Heart right ventricle (tissue), 16 donors: ENCODE results near the gene NFAT5. TPM values are rescaled to one million over a fixed set of nuclear protein-coding genes. Genes with fewer than 3 reads are reported as not detected.
"Not testable (repeated sequence)": the region's sequence is repeated elsewhere in the genome, so short reads cannot be mapped to it uniquely, and the experiment has no call there.

Source experiments
- ATAC-seq, 8 donors: fragments of 200-7000 bp; cut with Tn5 transposase; one replicate each; pipeline ENCODE4 v1.9.1; 2020; ENCODE audit warnings: mild to moderate bottlenecking in 8 of 8, moderate library complexity in 8 of 8, moderate number of reproducible peaks in 1 of 8
- DNase-seq, 2 donors: peaks; one replicate each; pipeline ENCODE4 v3.0.0-alpha.2; 2020
- H3K27ac ChIP-seq, 10 donors: fragments of 200-600 bp; sonication (generic) in 2 of 10; one replicate each; pipeline versions ENCODE4 v1.5.0 to v1.8.0; 2020 to 2022; ENCODE audit warnings: mild to moderate bottlenecking in 3 of 10
- H3K27me3 ChIP-seq, 7 donors: fragments of 200-600 bp; one replicate each; pipeline ENCODE4 v1.8.0; 2021 to 2022; ENCODE audit warnings: mild to moderate bottlenecking in 2 of 7
- H3K36me3 ChIP-seq, 9 donors: fragments of 200-600 bp; sonication (generic) in 1 of 9; one replicate each; pipeline versions ENCODE4 v1.5.0 to v1.8.0; 2020 to 2022; ENCODE audit warnings: mild to moderate bottlenecking in 2 of 9
- H3K4me1 ChIP-seq, 9 donors: fragments of 200-600 bp; sonication (generic) in 1 of 9; one replicate each; pipeline versions ENCODE4 v1.5.0 to v1.8.0; 2020 to 2022; ENCODE audit warnings: mild to moderate bottlenecking in 4 of 9
- H3K4me3 ChIP-seq, 10 donors: fragments of 200-600 bp; sonication (generic) in 2 of 10; one replicate each; pipeline versions ENCODE4 v1.5.0 to v1.8.0; 2020 to 2022; ENCODE audit warnings: mild to moderate bottlenecking in 7 of 10, moderate library complexity in 2 of 10
- H3K9me3 ChIP-seq, 11 donors: fragments of 200-600 bp in 10 of 11; sonication (generic) in 2 of 11; one replicate each; pipeline versions ENCODE4 v1.5.0 to v1.8.0; 2013 to 2022; ENCODE audit warnings: mild to moderate bottlenecking in 2 of 11, control low read depth in 1 of 11, moderate library complexity in 1 of 11
- CTCF ChIP-seq, 9 donors: fragments of 200-600 bp; sonication (generic) in 2 of 9; IDR thresholded peaks; one replicate each; pipeline versions ENCODE4 v1.5.0 to v1.8.0; 2021 to 2022; ENCODE audit warnings: antibody characterized with exemption in 9 of 9, mild to moderate bottlenecking in 5 of 9, moderate library complexity in 1 of 9
- WGBS, 2 donors: extraction: QIAGEN DNeasy Blood & Tissue Kit; methylation state at CpG; one replicate each; pipeline ENCODE4 v1.1.7; 2013; ENCODE audit warnings: inconsistent platforms in 1 of 2; 5-methylcytosine and 5-hydroxymethylcytosine counted together
- intact Hi-C, 10 donors: fragments of 100-400 bp; cut with DNase I; formaldehyde crosslinking; loops; one replicate each; pipeline versions ENCODE4 v1.11.1 to v1.14.2; 2022
- polyA plus RNA-seq, 2 donors: library from polyadenylated mRNA; stranded (reverse); fragments of 200-250 nt; gene quantifications; one replicate each; pipeline ENCODE4 v1.2.3, GENCODE V29; 2013
- total RNA-seq, 10 donors: library from RNA; stranded (reverse); fragmentation: NEBNext Ultra II Directional in 3 of 10; extraction: Animal tissue kit (Norgen Biotek cat#: 25700) in 3 of 10; gene quantifications; one replicate each; pipeline versions ENCODE4 v1.2.1 to v1.2.4, GENCODE V29; 2021 to 2023
- donor health status: Arrhythmogenic right ventricular cardiomyopathy.
- donor health status: ischemic (EF 13 %, LVEDD 7.1; RV severe dilation, severe dysfunction).
- donor health status: healthy with polysubstance abuse.
- donor health status: DM: no; HTN: yes; CAD: no.
- donor health status: DM: no; HTN: no; CAD: no.
- donor health status: ischemic (EF 25% LVEDD 6.9; RV normal size, moderate dysfunction).
- donor health status: ischemic (EF 25% LVEDD 5.7; RV mildly dilated, moderate dysfunction).
- donor health status: healthy.
- donor health status: DM: yes; HTN: yes; CAD: no.
- donor health status: Ischemic cardiomyopathy.
- donor health status: ischemic (EF 35%, LVEDD 5.7; RV mildly dilated, moderate dysfunction).
- donor health status: nonischemic (EF 11% LVEDD 7.7; RV severe dilation, severe dysfunction).
- donor health status: DM: yes; HTN: yes; CAD: no.
- donor health status: PGD.
- donor health status: ischemic (EF 29% LVEDD 5.4; RV normal size, mild dysfunction).
- donor health status: nonischemic (EF 23%, LVEDD 6.1; RV moderate dilation, normal function).

Gene NFAT5
- total and polyA plus RNA-seq, 12 donors, result 1.7 to 23.7 (median 20.8) TPM

- Histone ChIP-seq H3K9me3 (no peaks in the 10 kb centered on the region), H3K4me1 (peaks cover 0 to 14% (median 2%) of the 10 kb centered on the region in 9 donors), H3K4me3 (no peak overlapping the region), H3K27ac (no peak overlapping the region), H3K36me3 (no peaks in the 10 kb centered on the region), H3K27me3 (peaks cover 0 to 3% (median 0%) of the 10 kb centered on the region in 7 donors)
- intact Hi-C loops, result no loop called here
- TF ChIP-seq CTCF (IDR thresholded peaks at IDR 0.05), result no peak
- ATAC-seq, result no peak
- DNase-seq, result no peak
- WGBS, 2 donors, result 93 to 95% methylated on average over 2 of the region's 2 CpGs
Observed at GRCh38 chr16:69559164-69559563, 6.6 kb upstream of the NFAT5 start.

GRCh38 chr16:69561367-69561766 lies 4.4 kb upstream of the NFAT5 start:
- not testable (repeated sequence) for H3K27me3 ChIP-seq, ATAC-seq, H3K9me3 ChIP-seq, H3K27ac ChIP-seq, DNase-seq, H3K36me3 ChIP-seq, H3K4me3 ChIP-seq
- WGBS, 2 donors, result 93 to 94% methylated on average over 2 of the region's 2 CpGs
- peaks cover 0 to 16% (median 10%) of the 10 kb centered on the region in 9 donors for H3K4me1 ChIP-seq
- intact Hi-C loops, result loop anchor here in 3 of 10 donors (10.0 kb wide), 2 partner anchors 93 to 137 kb away; partner anchors contain the start of gene CYB5B (in 2 of the 3)

GRCh38 chr16:69561901-69562300 lies 3.9 kb upstream of the NFAT5 start:
- intact Hi-C loops, result loop anchor here in 3 of 10 donors (10.0 kb wide), 2 partner anchors 93 to 137 kb away; partner anchors contain the start of gene CYB5B (in 2 of the 3)
- Histone ChIP-seq H3K4me1 (peaks cover 0 to 16% (median 10%) of the 10 kb centered on the region in 9 donors), H3K36me3 (no peaks in the 10 kb centered on the region), H3K27me3 (no peaks in the 10 kb centered on the region), H3K9me3 (no peaks in the 10 kb centered on the region), H3K27ac (no peak overlapping the region), H3K4me3 (no peak overlapping the region)
- DNase-seq (no peak), ATAC-seq (no peak)
- TF ChIP-seq CTCF (IDR thresholded peaks at IDR 0.05), result no peak

GRCh38 chr16:69562813-69563212 lies 3.0 kb upstream of the NFAT5 start:
- Histone ChIP-seq H3K9me3 (no peaks in the 10 kb centered on the region), H3K36me3 (no peaks in the 10 kb centered on the region), H3K27ac (no peak overlapping the region), H3K4me1 (peaks cover 0 to 24% (median 19%) of the 10 kb centered on the region in 9 donors), H3K4me3 (no peak overlapping the region), H3K27me3 (no peaks in the 10 kb centered on the region)
- intact Hi-C loops, result loop anchor here in 3 of 10 donors (10.0 kb wide), 2 partner anchors 92 to 138 kb away; partner anchors contain the start of gene CYB5B (in 2 of the 3)
- DNase-seq (no peak), ATAC-seq (no peak)
- TF ChIP-seq CTCF (IDR thresholded peaks at IDR 0.05), result no peak
- WGBS, 2 donors, result 94 to 98% methylated on average over 3 of the region's 3 CpGs
